HG03103 (cell line): Measurements from ENCODE around the gene SERINC5.
"Not testable (repeated sequence)": the region's sequence is repeated elsewhere in the genome, so short reads cannot be mapped to it uniquely, and the experiment has no call there.

ENCODE experiments used
- ATAC-seq: cut with Tn5 transposase; IDR thresholded peaks from one replicate; pipeline ENCODE4 v1.9.1; 2021; ENCODE audit warnings: low read depth; ENCODE audit not compliant: unreplicated experiment

Gene SERINC5

DNA sequence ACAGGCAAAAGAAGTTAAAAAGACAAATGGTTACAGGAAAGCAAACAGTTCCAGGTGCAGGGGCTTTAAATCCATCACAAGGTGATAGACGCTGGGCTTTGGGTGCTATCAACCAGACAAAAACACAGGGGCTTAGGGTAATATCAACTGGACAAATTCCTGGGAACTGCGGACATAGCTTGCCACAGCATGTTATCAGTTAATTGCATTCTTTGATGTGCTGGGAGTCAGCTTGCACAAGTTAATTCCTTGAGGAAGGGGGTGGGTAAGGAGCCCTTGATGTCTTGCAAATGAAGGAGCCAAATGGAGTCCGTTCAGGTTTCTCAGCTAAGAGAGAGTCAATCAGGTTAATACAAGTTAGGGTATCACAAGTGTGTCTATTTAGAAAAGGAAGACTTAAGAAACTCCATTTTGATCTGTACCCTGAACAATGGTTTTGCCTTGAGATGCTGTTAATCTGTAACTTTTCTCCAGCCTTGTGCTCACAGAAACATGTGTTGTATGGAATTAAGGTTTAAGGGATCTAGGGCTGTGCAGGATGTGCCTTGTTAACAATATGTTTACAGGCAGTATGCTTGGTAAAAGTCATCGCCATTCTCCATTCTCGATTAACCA is 144.4 kb downstream of the SERINC5 start:
- not testable (repeated sequence) for ATAC-seq

- no peak for ATAC-seq
These were observed 146.0 kb downstream of the SERINC5 start for GRCh38 chr5:80109646-80110478.

GRCh38 chr5:80106916-80107315 is 148.9 kb downstream of the SERINC5 start:
- no peak for ATAC-seq

GRCh38 chr5:80105698-80106439 is 150.0 kb downstream of the SERINC5 start:
- no peak for ATAC-seq

DNA sequence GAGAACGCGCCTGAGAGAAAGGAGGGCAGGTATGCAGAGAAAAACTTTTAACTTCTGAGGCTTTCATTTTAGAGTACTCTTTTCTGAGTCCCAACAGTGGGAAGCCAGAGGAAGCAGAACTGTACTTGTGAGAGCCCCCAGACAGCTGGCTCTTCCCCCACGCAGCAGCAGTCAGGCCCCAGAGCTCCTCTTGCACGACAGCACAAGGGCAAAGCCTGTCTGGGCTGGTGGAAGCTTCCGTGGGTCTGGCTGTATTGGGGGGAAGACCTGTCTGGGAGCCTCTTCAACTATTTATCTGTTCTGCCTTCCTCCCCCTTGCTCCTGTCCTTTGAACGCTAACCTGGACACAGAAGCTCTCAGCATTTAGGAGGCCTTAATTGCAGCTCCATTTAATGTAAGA is 152.5 kb downstream of the SERINC5 start:
- ATAC-seq = no peak

- no peak for ATAC-seq
These were observed 153.9 kb downstream of the SERINC5 start for GRCh38 chr5:80101993-80102392.

DNA sequence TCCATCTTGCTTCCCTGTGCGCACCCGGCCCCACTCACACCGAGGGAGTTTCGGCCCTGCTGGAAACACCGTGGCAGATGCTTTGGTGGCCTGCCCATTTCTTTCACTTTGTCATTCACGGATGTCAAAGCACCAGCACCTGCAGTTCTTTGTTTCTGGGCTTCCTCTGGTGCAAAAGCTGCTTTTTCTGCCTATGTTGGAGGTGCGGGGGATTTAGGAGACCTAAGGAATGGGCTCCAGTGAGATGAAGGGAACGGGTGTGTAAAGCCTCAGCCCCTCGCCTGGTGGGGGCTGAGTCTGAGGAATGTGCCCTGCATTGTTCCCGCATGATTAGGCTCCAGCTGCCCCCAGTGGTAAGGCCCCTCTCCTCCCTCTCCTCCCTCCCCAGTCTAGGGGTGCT is 158.4 kb downstream of the SERINC5 start:
- no peak for ATAC-seq

DNA sequence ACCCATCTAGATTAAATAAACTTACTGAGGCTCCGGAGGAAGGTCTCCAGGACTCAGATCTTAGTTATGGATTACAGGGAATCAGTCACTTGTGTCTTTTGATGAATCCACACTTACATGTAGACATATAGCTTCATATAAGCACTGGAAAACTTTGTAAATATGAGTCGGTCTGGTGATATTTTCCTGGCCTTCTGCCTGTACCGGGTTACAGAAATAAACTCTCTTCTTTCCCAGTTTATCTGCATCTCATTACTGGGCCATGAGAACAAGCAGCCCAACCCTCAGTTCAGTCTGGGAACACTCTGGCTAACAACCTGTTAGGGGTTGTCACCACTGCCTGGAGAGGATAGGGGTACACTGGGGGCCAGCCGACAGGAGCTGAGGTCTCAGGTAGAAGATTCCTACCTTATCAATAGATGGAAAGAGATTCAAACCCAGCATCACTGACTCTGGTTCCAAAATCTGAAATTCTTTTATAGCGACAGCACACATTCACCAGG is 161.6 kb downstream of the SERINC5 start:
- ATAC-seq = no peak

GRCh38 chr5:80093796-80094195 is 162.1 kb downstream of the SERINC5 start:
- no peak for ATAC-seq

DNA sequence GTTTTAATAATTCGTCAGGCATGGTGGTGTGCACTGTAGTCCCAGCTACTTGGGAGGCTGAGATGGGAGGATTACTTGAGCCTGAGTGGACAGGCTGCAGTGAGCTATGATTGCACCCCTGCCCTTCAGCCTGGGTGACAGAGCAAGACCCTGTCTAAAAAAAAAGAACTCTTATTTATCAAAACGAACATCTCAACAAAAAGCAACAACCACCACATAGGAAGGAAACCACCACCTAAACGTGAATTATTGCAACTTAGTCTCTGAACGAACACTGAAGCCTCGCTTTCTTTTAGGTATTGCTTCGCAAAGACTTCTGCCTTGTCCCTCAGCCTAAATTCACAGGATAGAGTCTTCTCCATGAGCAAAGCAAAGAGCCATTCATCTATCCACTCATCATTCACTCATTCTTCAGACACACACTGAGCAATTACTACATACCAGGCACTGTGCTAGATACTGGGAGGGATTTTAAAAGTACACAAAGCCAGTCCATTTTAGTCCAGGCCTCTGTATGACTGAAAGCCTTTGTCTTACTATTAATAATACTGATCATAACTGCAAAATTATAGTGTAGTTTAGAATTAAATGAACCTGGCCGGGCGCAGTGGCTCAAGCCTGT is 163.3 kb downstream of the SERINC5 start:
- ATAC-seq = no peak

GRCh38 chr5:80091792-80092192 is 164.1 kb downstream of the SERINC5 start:
- not testable (repeated sequence) for ATAC-seq

GRCh38 chr5:80090884-80091166 is 165.0 kb downstream of the SERINC5 start:
- ATAC-seq = no peak

- no peak for ATAC-seq
These were observed 172.6 kb downstream of the SERINC5 start for GRCh38 chr5:80083101-80083890.

- ATAC-seq = no peak
These were observed 173.1 kb downstream of the SERINC5 start for GRCh38 chr5:80082731-80083100.

DNA sequence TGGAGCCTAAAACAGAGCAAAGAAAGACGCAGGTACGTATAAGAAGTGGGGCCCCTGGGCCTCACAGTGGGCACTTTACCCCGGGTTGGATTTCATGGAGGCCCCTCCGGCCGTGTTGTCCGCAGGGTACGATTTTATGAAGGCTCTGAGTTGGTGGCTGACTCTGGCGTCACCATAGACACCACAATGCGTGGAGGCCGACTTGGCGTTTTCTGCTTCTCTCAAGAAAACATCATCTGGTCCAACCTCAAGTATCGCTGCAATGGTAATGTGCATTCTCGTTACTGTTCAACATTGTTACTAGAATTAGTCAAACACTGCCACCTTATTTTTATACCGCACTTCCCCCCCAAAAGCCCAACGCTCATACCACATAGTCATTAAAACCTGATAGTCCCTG is 173.6 kb downstream of the SERINC5 start:
- ATAC-seq = no peak

- no peak for ATAC-seq
These were observed 176.9 kb downstream of the SERINC5 start for GRCh38 chr5:80078921-80079320.

GRCh38 chr5:80077051-80077714 is 178.7 kb downstream of the SERINC5 start:
- no peak for ATAC-seq

- no peak for ATAC-seq
These were observed 179.5 kb downstream of the SERINC5 start for GRCh38 chr5:80076131-80077050.
